SU-DHL-6 (cell line): ENCODE data around the gene LATS2.

Experiments used
- CTCF ChIP-seq: fragments of 200-600 bp; sonication (generic); IDR thresholded peaks from one replicate; pipeline ENCODE4 v1.5.1; 2017; ENCODE audit warnings: antibody characterized with exemption, mild to moderate bottlenecking, low read length, moderate library complexity; ENCODE audit not compliant: insufficient read depth, poor library complexity, severe bottlenecking
- EZH2phosphoT487 ChIP-seq: fragments of 200-600 bp; sonication (generic), shearing (Covaris generic); conservative IDR thresholded peaks from 2 replicates; pipeline ENCODE4 v1.6.1; 2018; ENCODE audit warnings: mild to moderate bottlenecking, antibody characterized with exemption, low read length, moderate library complexity, mixed read lengths

GRCh38 chr13:21104199-21105019 lies 43.0 kb upstream of the LATS2 start:
- no peak for TF ChIP-seq CTCF
- TF ChIP-seq EZH2phosphoT487 = no peak
